ENCODE data around the gene KCNN3.

GRCh38 chr1:154793685-154794084 lies 76.4 kb downstream of the KCNN3 start:
- TF ChIP-seq CTCF (conservative IDR thresholded peaks at IDR 0.05) (no peak), ZFX (IDR thresholded peaks at IDR 0.05) (no peak)
